LNCAP (cell line): ENCODE data around the gene TAF10.

ENCODE experiments used
- TF ChIP-seq, protein P1 (sequence below): fragments of 450-650 bp; IDR thresholded peaks from 2 replicates; pipeline ENCODE4 v1.5.1; 2017; ENCODE audit warnings: mild to moderate bottlenecking

Gene TAF10

DNA sequence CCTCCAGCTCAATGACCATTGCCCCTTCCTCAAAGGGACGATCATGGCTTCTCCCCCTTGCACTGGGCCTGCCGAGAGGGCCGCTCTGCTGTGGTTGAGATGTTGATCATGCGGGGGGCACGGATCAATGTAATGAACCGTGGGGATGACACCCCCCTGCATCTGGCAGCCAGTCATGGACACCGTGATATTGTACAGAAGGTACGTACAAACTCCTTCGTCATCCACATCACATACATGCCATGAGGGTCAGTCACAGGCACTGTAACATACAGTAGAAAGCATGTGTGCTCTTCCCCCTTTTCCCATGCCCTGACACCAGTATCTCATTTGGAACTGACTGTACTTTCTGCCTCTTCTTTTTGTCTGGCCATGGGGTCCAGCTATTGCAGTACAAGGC lies 4.0 kb downstream of the TAF10 start:
- TF ChIP-seq, protein P1, sequence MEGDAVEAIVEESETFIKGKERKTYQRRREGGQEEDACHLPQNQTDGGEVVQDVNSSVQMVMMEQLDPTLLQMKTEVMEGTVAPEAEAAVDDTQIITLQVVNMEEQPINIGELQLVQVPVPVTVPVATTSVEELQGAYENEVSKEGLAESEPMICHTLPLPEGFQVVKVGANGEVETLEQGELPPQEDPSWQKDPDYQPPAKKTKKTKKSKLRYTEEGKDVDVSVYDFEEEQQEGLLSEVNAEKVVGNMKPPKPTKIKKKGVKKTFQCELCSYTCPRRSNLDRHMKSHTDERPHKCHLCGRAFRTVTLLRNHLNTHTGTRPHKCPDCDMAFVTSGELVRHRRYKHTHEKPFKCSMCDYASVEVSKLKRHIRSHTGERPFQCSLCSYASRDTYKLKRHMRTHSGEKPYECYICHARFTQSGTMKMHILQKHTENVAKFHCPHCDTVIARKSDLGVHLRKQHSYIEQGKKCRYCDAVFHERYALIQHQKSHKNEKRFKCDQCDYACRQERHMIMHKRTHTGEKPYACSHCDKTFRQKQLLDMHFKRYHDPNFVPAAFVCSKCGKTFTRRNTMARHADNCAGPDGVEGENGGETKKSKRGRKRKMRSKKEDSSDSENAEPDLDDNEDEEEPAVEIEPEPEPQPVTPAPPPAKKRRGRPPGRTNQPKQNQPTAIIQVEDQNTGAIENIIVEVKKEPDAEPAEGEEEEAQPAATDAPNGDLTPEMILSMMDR = no peak

DNA sequence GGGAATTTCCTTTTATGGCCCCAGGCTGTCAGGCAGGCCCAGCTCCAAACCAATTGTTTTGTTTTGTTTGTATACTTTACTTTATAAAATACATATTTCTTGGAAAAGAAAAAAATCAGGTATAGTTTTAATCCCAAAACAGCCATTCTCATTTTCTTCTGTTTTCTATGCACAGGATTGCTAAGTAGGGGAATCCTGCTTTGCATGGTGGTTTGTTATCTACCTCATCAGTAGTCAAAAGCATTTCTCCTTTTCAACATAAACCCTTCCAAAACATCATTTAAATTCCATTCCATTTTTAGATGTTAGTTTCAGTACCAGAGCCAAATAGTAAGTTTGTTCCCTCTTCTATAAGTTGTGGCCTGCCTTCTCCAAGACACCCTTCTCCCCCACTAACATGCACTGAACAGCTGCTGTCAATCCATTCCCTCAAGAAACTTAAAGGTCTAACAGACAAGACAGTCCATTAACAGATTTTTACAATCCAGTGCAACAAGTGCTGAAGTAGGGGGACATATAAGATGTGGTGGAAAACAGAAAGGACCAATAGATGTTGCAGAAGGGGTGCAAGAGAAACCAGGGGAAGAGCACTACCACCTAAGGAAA lies 4.7 kb downstream of the TAF10 start:
- TF ChIP-seq, protein P1 = no peak

DNA sequence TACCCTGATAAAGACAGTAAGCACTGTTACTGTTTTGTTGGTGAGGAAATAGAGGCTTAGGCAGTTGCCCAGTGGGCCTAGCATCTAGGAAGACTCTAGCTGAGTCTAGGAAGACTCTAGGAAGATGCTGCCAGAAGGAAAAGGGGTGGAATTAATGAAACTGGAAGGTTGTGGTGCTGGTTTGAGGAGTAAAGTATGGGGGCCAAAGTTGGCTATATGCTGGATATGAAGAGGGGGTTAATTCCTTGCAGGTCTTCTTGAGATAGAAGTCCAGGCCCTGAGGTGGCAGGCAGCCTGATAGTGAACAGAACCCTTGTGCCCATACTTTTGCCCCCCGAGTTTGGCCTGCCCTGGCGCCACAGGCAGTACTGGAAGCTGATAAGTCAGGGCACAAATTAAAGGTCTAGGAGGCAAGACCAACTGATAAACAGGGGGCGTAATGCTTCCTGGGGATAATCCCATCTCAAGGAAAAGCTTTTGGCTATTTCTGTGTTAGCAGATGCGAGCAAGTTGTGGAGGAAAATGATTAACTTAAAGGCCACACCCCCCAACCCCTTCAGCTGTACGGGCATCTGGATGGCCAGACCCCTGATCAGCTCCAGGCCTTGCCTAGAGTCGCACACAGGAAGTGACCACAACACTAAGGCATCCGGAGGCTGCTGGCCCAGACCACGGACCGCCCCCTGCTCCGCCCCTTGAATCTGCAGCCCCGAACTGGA lies 5.4 kb downstream of the TAF10 start:
- TF ChIP-seq, protein P1 = no peak

DNA sequence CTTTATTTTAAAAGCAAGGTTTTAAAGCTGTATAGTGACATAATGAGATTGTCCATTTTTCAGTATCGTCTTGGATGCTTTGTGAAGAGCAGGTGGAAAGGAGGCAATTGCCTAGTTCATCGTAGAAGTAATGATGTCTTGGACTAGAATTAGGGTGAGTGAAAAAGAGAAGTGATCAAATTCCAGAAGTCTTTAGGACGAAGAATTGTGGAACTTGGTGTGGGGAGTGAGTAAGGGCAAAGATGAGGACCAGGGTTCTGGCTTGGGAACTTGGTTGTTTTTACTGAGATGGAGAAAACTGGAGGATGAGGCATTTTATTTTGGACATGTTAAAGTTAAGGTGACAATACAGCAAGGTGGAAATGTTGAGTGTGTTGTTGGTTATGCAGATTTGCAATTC lies 7.2 kb downstream of the TAF10 start:
- TF ChIP-seq, protein P1 = no peak

DNA sequence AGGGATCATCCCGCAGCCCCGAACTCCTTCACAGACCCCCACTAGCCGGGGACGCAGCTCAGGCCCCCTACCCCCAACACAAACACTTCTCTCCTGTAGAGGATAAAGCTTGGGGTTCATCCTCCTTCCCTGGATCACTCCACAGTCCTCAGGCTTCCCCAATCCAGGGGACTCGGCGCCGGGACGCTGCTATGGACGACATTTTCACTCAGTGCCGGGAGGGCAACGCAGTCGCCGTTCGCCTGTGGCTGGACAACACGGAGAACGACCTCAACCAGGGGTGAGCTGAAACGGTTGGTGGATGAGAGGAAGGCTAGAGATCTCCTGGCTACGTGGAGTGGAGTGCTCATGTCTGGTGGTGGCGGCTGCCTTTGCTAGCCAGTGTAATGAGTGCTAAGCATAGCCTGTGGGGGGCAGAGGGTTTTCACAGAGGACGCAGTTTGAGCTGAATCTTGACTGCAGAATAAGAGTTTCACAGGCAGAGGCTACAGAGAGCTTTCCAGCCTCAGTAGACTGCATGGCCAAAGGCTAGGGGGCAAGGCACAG lies 7.9 kb downstream of the TAF10 start:
- TF ChIP-seq, protein P1 = no peak

DNA sequence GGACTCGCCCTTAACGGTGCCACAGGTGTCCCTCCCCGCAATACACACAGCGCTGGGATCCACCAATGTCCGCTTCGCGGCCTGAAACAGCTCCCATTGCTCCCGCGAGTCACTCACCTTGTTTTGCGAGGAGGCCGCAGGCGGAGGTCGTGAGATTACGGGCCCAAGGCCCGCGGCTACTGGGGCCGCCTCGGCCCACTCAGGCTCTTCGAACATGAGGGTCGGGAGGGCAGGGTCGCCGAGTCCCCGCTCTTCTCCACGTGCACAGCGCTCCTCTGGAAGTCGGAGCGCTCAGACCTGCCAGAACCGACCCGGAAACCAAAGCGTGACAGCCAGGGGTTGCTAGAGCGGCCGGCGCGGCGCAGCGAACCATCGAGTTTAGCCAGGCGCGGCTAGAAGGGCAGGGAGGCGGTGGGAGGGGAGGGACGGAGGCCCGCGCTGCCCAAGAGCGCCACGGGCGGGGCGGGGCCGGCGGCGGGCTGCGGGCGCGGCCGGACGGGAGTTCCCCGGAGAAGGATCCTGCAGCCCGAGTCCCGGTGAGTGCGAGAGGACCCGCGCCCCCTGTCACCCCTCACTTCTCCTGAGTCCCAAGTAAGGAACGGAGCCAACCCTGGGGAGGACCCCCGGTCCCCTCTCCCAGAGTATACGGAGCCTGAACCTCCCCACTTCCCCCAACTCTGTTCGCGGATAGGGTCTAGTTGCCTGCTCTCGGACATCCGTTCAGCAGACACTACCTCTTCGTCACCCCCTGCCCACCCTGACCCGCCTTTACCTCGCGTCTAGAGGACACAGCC lies 8.5 kb downstream of the TAF10 start, which contains the start of the genes ILK and RRP8:
Gene ILK (plus strand): TSS at position 488 of the 794 bp plus-strand sequence. CDS start 498 bp downstream, outside the sequence.
Gene RRP8 (minus strand): TSS at position 330 of the 794 bp plus-strand sequence. CDS start 114 bp downstream, at position 216.
- TF ChIP-seq, protein P1 = no peak
